Stimulated activated CD8-positive, alpha-beta memory T cell treated with anti-CD3 and anti-CD28 coated beads, Interleukin-7, amount 100 ng/mL, for 48 hours (primary cell): Measurements from ENCODE around the gene DLG2.

Source experiments
- DNase-seq, 2 donors: peaks; one replicate each; pipeline ENCODE4 v3.0.0-alpha.2; 2020; ENCODE audit warnings: low read depth in 1 of 2; ENCODE audit errors: extremely low read depth in 1 of 2

The DLG2 gene

DNA sequence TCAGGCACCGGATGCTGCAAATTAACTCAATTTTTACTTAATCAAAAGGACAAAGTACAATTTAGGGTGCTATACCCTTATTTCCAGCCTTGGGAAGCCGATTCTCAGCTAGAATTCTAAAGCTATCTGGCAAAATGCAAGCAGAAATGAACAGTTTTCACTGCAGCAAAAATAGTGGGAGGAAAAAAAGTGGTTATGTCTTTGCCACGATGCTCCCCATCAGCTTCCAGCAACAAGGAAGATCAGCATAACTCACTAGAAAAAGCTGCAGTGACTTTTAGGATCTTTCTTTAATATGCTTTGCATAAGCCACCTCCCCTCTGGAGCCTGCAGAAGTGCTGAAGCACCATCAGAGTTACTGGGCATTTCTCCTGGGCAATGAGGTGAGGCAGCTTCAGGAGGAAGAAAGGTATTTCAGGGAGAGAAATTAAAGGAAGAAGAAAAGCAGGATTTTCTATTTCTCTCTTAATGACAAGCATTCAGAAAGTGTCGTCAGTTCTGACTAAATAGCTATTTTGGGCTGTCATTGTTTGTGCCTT lies 702.9 kb downstream of the DLG2 start:
- no peak for DNase-seq

DNA sequence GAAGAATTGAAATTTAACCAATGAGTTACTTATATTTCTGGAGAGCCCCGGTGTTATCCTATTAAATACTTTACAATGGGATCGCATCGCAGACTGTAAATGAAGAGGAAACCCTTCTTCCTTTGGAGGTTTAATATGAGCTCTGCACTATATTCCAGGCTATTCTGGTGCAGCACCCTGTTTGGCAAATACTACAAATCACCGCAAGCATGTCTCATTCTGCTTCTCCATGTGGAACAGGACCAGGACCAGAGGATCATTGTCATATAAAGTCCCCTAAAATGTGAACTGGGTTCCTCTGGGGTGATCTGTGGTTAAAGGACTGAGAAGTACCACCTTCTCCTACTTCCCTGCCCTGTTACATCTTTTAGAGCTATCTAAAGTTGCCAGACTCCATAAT lies 703.7 kb downstream of the DLG2 start:
- DNase-seq = no peak

DNA sequence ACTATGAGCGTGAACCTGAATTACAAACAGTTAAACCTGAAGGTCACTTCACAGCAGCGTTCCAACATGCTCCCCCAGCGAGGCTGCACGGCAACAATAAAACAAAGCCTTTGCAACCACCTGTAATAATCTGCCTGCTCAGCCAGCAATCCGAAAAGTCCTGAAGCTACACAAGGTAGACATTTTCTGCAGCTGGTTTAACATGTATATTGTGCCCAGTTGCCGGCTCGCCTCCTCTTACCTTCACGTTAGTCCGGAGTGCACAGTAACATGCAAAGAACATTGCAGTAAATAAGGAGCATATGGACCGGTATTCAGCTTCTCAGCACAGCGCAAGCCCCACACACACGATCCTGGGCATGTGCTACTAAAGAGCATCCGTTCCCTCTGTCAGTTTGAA lies 704.3 kb downstream of the DLG2 start:
- no peak for DNase-seq

DNA sequence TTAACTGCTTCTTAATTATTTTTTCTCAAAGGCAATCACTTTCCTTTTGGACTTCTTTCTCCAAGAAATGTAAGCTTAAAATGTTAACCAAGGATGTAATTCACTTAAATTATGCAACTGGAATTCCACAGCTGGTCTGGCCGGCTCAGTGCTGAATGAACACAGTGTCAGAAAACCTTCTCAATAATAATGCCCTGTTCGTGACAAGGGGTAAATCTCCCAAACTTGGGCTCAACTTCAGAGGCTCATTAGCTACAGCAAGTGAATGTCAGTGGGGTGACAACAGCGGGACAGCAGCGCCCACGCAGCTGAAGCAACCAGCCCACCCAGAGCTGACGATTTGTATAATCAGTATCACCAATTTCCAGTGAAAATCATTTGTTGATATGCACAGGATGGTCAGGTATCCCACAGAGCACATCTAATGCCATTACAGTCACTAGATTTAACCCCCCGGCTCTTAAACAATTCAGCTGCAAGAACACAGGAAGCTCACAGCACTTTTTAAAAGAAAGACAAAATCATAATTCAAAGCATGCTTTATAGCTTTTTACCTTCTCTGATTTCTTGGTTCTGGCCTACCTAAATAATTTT lies 704.8 kb downstream of the DLG2 start:
- no peak for DNase-seq

- no peak for DNase-seq
Measured at GRCh38 chr11:84914511-84914910, 712.6 kb downstream of the DLG2 start.

GRCh38 chr11:84909740-84910139 lies 717.4 kb downstream of the DLG2 start:
- DNase-seq = no peak

- no peak for DNase-seq
Measured at GRCh38 chr11:84906995-84907394, 720.1 kb downstream of the DLG2 start.

DNA sequence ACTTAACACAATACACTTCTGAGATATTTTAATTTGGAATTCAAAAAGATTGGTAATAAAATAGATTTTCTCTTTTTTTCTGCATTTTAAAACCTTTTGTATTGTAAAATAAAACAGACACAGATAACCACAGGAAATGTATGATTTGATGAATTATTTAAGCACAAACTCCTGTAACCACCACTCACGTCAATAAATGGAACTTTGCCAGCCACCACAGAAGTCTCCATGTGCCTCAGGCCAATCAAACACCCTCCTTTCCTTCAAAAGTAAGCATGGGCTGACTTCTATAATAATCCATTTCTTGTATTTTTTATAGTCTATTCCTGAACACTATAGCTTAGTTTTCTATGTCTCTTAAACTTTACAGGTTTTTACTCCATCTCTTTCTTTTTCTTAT lies 721.7 kb downstream of the DLG2 start:
- DNase-seq = no peak

- DNase-seq = no peak
Measured at GRCh38 chr11:84902445-84902844, 724.7 kb downstream of the DLG2 start.

DNA sequence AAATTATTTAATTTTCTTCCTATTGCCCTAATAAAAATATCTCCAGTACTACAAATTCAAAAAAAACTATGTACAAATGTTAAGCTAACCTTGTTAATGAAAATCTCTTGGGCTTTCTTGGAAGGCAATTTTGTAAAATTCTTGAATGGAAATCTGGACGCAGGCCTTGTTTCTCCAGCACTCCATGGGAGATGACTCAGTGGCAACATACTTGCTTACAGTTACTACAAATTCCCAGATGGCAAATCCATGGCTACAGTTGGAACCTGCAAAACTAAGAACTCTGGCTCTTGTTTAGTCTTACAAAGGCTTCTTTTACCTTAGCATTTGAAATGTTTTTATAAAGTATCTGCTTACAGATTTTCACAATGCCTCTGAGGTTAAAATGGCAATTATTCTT lies 725.2 kb downstream of the DLG2 start:
- no peak for DNase-seq

GRCh38 chr11:84899740-84900139 lies 727.4 kb downstream of the DLG2 start:
- DNase-seq = no peak

DNA sequence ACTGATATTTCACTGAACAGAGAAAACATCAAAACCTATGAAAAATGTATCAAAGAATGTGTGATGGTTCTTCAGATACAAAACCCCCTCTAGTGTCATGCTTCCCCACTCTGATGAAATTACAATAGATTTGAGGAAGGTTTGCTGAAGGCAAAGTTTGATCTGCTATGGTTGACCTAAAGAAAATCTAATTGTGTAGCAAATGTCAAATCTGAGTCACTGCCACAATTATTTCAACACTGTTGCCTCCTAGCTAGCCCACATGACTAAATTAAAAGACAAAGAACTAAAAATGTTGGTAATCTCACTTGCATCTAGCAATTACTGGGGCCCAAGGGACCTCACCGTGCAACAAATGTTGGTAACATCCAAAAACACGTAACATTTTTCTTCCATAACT lies 728.0 kb downstream of the DLG2 start:
- no peak for DNase-seq

- DNase-seq = no peak
Measured at GRCh38 chr11:84894666-84895065, 732.5 kb downstream of the DLG2 start.

DNA sequence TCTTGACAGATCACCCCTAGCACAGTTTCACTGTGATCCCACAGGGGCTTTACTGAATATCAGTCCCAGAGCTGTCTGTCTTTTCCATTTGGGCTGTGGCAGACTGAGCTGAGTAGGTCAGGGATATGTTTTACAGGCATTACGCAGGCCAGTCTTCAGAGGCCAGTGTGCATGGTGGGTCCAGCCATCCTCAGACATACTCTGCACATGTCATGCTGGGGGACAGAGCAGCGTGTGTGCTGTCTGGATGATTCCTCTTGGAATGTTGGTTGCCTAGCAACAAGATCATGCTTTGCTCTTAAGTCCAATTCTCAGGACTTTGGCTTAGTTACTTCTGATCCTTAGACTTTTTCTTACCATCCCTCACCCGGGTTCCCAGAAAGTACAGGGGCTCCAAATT lies 736.5 kb downstream of the DLG2 start:
- DNase-seq = no peak

DNA sequence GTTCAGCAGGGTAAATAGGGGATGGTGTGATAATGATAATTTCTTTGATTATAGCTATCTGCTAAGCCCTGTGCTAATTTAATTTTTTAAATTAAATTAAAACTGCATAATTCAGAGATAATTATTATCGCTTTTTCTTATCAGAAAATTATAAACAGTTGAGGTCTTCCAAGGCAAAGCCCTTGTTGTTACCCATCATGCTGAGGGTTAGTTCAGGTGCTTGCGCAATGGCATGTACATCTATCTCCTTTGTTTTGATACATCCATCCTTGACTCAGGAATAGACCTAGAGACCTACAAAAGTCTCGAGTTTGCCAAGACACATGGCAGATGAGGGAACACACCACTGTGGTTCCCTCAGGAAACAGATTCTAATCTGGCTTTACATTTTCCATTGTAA lies 737.6 kb downstream of the DLG2 start:
- DNase-seq = no peak

- no peak for DNase-seq
Measured at GRCh38 chr11:84887055-84887629, 740.0 kb downstream of the DLG2 start.

DNA sequence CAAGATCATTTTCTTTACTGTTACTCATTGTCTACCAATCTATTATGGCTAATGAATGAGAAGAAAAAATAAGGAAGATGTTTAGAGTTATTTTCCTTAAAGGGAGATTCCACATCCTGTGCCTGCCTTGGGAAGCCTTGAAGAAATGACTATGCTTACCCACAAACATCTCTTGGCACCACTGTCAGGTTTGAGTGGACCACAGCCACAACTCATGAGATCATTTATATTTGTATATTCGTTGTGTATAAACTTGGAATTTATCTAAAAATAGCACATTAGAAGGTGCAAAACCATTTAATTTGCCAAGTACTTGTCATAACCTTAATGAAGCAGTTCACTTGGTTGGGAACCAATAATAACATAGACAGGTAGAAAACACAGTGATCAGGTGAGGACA lies 740.8 kb downstream of the DLG2 start:
- DNase-seq = no peak

- no peak for DNase-seq
Measured at GRCh38 chr11:84884836-84885235, 742.3 kb downstream of the DLG2 start.

DNA sequence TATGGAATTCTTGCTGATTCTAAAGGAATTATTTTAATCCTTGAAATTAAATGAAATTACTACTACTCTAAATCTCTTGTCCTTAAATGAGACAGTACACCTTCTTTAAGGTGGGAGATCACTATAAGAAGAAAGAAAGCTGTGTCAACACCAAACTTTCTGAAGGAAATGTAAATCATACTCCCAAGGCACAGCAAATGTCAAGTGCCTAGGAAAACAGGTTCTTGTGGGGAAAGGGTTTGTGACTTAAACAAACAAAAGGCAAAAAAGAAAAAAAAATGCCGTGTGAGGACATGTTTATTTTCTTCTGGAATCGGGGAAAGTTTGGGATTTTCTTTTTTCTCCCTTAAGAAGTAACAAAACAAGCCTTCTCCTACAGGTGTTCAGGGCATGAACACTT lies 745.1 kb downstream of the DLG2 start:
- no peak for DNase-seq

DNA sequence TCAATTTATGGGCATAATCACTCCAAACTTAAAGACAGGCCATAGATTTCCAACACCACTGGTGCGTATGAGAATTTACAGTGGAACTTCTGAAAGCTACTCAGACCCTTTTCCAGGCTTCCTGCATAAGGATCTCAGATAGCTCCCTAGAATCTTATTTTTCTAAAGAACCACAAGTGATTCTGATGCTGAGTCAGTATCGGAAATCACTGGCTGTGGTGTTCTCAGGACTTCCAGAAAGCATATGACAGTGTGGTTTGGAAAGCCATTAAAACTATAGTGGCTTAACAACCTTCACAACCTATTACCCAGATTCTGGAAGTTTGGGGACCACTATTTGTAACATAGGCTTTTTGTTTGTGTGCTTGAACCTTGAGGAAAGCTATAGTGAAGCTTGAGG lies 756.0 kb downstream of the DLG2 start:
- no peak for DNase-seq

GRCh38 chr11:84870486-84870885 lies 756.7 kb downstream of the DLG2 start:
- DNase-seq = no peak

- no peak for DNase-seq
Measured at GRCh38 chr11:84866922-84867321, 760.2 kb downstream of the DLG2 start.
